Neural cell (in vitro differentiated cells): ENCODE data around the gene GART.

Source experiments
- CTCF ChIP-seq: fragments of 450-650 bp; IDR thresholded peaks from 2 replicates; pipeline ENCODE4 v1.5.1; 2014; ENCODE audit warnings: antibody characterized with exemption, mild to moderate bottlenecking, moderate library complexity; ENCODE audit not compliant: poor library complexity, severe bottlenecking
- EP300 ChIP-seq: fragments of 450-650 bp; conservative IDR thresholded peaks from 2 replicates; pipeline ENCODE4 v1.6.1; 2014; ENCODE audit warnings: antibody characterized with exemption, mild to moderate bottlenecking, moderate library complexity; ENCODE audit not compliant: poor library complexity, severe bottlenecking
- EZH2 ChIP-seq: fragments of 200-600, 300-800 bp; shearing (Covaris generic), sonication (generic); IDR thresholded peaks from 2 replicates; pipeline ENCODE4 v1.6.1; 2014; ENCODE audit warnings: antibody characterized with exemption, low read length, borderline replicate concordance, mild to moderate bottlenecking; ENCODE audit not compliant: insufficient read depth, poor library complexity, severe bottlenecking
- MXI1 ChIP-seq: fragments of 450-650 bp; conservative IDR thresholded peaks from 2 replicates; pipeline ENCODE4 v1.6.1; 2014; ENCODE audit warnings: antibody characterized with exemption, mild to moderate bottlenecking; ENCODE audit not compliant: poor library complexity, severe bottlenecking
- POLR2AphosphoS5 ChIP-seq: IDR thresholded peaks from 2 replicates; pipeline ENCODE4 v1.6.1; 2012
- RAD21 ChIP-seq: fragments of 450-650 bp; conservative IDR thresholded peaks from 2 replicates; pipeline ENCODE4 v1.6.1; 2014; ENCODE audit warnings: antibody characterized with exemption, mild to moderate bottlenecking, moderate library complexity
- REST ChIP-seq: IDR thresholded peaks from 2 replicates; pipeline ENCODE4 v1.6.1; 2012; ENCODE audit warnings: borderline replicate concordance
- SMC3 ChIP-seq: fragments of 450-650 bp; conservative IDR thresholded peaks from 2 replicates; pipeline ENCODE4 v1.6.1; 2014; ENCODE audit warnings: antibody characterized with exemption, mild to moderate bottlenecking, moderate library complexity; ENCODE audit not compliant: poor library complexity
- TAF1 ChIP-seq: IDR thresholded peaks from 2 replicates; pipeline ENCODE4 v1.6.1; 2012; ENCODE audit warnings: low read depth

- TF ChIP-seq CTCF (no peak), EZH2 (no peak), REST (no peak), POLR2AphosphoS5 (no peak), MXI1 (no peak), EP300 (no peak), TAF1 (no peak), RAD21 (no peak), SMC3 (no peak)
Observed at GRCh38 chr21:33559813-33560212, 17.9 kb upstream of the GART start.
